HEK293T (cell line): ENCODE data around the gene MANSC1.

Experiments
- CTCF ChIA-PET: fragments of 350-600 bp; formaldehyde crosslinking; extraction: SDS; loops from one replicate; lab custom pipeline; 2021; ENCODE audit warnings: antibody characterized with exemption, inconsistent platforms; lab: Yijun Ruan, JAX
- POLR2A ChIA-PET: fragments of 350-600 bp; formaldehyde crosslinking; extraction: SDS; loops from one replicate; lab custom pipeline; 2020; ENCODE audit warnings: antibody characterized with exemption, inconsistent platforms; lab: Yijun Ruan, JAX
- DNase-seq: peaks from one replicate; pipeline ENCODE4 v3.0.0; 2012; ENCODE audit warnings: mixed read lengths; ENCODE audit errors: extremely low spot score
- ARNT ChIP-seq: fragments of 450-650 bp; IDR thresholded peaks from 2 replicates; pipeline ENCODE4 v1.6.1; 2017; ENCODE audit warnings: mild to moderate bottlenecking
- BHLHE40 ChIP-seq: fragments of 450-650 bp; IDR thresholded peaks from 2 replicates; pipeline ENCODE4 v1.6.1; 2016; ENCODE audit warnings: mild to moderate bottlenecking, moderate library complexity, borderline replicate concordance
- CTBP1 ChIP-seq: fragments of 450-650 bp; IDR thresholded peaks from 2 replicates; pipeline ENCODE4 v1.6.1; 2016; ENCODE audit warnings: borderline replicate concordance
- ELF4 ChIP-seq: fragments of 450-650 bp; IDR thresholded peaks from 2 replicates; pipeline ENCODE4 v1.6.1; 2017; ENCODE audit warnings: antibody characterized with exemption
- FOXA1 ChIP-seq: fragments of 450-650 bp; IDR thresholded peaks from 2 replicates; pipeline ENCODE4 v1.6.1; 2016; ENCODE audit warnings: mild to moderate bottlenecking
- FOXK2 ChIP-seq: fragments of 450-650 bp; IDR thresholded peaks from 2 replicates; pipeline ENCODE4 v1.6.1; 2016; ENCODE audit warnings: mild to moderate bottlenecking
- FOXM1 ChIP-seq: fragments of 450-650 bp; IDR thresholded peaks from 2 replicates; pipeline ENCODE4 v1.6.1; 2017; ENCODE audit warnings: mild to moderate bottlenecking, borderline replicate concordance
- HDGF ChIP-seq: fragments of 450-650 bp; IDR thresholded peaks from 2 replicates; pipeline ENCODE4 v1.6.1; 2017; ENCODE audit warnings: antibody characterized with exemption, borderline replicate concordance
- L3MBTL2 ChIP-seq: fragments of 450-650 bp; conservative IDR thresholded peaks from 2 replicates; pipeline ENCODE4 v1.6.1; 2016; ENCODE audit warnings: mild to moderate bottlenecking
- LEF1 ChIP-seq: fragments of 450-650 bp; IDR thresholded peaks from 2 replicates; pipeline ENCODE4 v1.6.1; 2017; ENCODE audit warnings: mild to moderate bottlenecking, borderline replicate concordance
- NFRKB ChIP-seq: fragments of 450-650 bp; IDR thresholded peaks from 2 replicates; pipeline ENCODE4 v1.6.1; 2016; ENCODE audit warnings: mild to moderate bottlenecking, moderate library complexity
- PKNOX1 ChIP-seq: fragments of 450-650 bp; IDR thresholded peaks from 2 replicates; pipeline ENCODE4 v1.6.1; 2016
- SP1 ChIP-seq: fragments of 450-650 bp; IDR thresholded peaks from 2 replicates; pipeline ENCODE4 v1.6.1; 2017
- SUZ12 ChIP-seq: fragments of 450-650 bp; IDR thresholded peaks from 2 replicates; pipeline ENCODE4 v1.6.1; 2016; ENCODE audit warnings: mild to moderate bottlenecking
- TARDBP ChIP-seq: fragments of 450-650 bp; IDR thresholded peaks from 2 replicates; pipeline ENCODE4 v1.6.1; 2016
- ZNF384 ChIP-seq: fragments of 450-650 bp; IDR thresholded peaks from 2 replicates; pipeline ENCODE4 v1.6.1; 2016

Gene MANSC1

GRCh38 chr12:12282761-12283425, 67.1 kb downstream of the MANSC1 start:
- CTCF ChIA-PET = no interaction called here
- no peak for DNase-seq
- TF ChIP-seq PKNOX1 = no peak
- no peak for TF ChIP-seq SP1
- no peak for TF ChIP-seq FOXM1
- TF ChIP-seq L3MBTL2 = no peak
- TF ChIP-seq SUZ12 = no peak
- no peak for TF ChIP-seq LEF1
- TF ChIP-seq FOXK2 = no peak
- TF ChIP-seq ELF4 = no peak
- no peak for TF ChIP-seq HDGF
- TF ChIP-seq TARDBP = no peak
- TF ChIP-seq ZNF384 = no peak
- TF ChIP-seq FOXA1 = no peak
- no peak for TF ChIP-seq ARNT
- no peak for TF ChIP-seq BHLHE40
- TF ChIP-seq NFRKB = no peak
- TF ChIP-seq CTBP1 = no peak
- POLR2A ChIA-PET = no interaction called here

- TF ChIP-seq PKNOX1 = no peak
- no peak for TF ChIP-seq ZNF384
- TF ChIP-seq ELF4 = no peak
- TF ChIP-seq FOXK2 = no peak
- no peak for TF ChIP-seq HDGF
- no peak for TF ChIP-seq TARDBP
- POLR2A ChIA-PET = no interaction called here
- DNase-seq = no peak
- CTCF ChIA-PET = no interaction called here
These were observed 67.8 kb downstream of the MANSC1 start for GRCh38 chr12:12282202-12282601.

- TF ChIP-seq HDGF (no peak), PKNOX1 (peak; percentile 56), ZNF384 (peak; percentile 26; the same call in 1 of the 2 replicates)
- no peak for DNase-seq
- CTCF ChIA-PET = no interaction called here
- POLR2A ChIA-PET = no interaction called here
These were observed 68.9 kb downstream of the MANSC1 start for GRCh38 chr12:12281134-12281533.

- CTCF ChIA-PET = no interaction called here
- no peak for DNase-seq
- POLR2A ChIA-PET = interaction anchor here (1.9 kb wide), 1 partner anchor 12 kb away, joined by 4 read pairs; the partner anchor contains the start of gene LRP6
- TF ChIP-seq FOXK2 = no peak
- no peak for TF ChIP-seq BHLHE40
- no peak for TF ChIP-seq CTBP1
- TF ChIP-seq L3MBTL2 = no peak
- TF ChIP-seq FOXM1 = no peak
- no peak for TF ChIP-seq ZNF384
- no peak for TF ChIP-seq SP1
- TF ChIP-seq SUZ12 = no peak
- TF ChIP-seq ARNT = no peak
- no peak for TF ChIP-seq TARDBP
- TF ChIP-seq NFRKB = no peak
- TF ChIP-seq PKNOX1 = no peak
- TF ChIP-seq ELF4 = no peak
- no peak for TF ChIP-seq LEF1
- no peak for TF ChIP-seq FOXA1
- no peak for TF ChIP-seq HDGF
These were observed 71.1 kb downstream of the MANSC1 start for GRCh38 chr12:12278899-12279298.
